Measurements from ENCODE around the gene MED20. TPM values are rescaled to one million over a fixed set of nuclear protein-coding genes. Genes with fewer than 3 reads are reported as not detected.

The MED20 gene
- total RNA-seq, 4 donors from 2014 or later: 6.8 to 12.5 (median 11.2) TPM

DNA sequence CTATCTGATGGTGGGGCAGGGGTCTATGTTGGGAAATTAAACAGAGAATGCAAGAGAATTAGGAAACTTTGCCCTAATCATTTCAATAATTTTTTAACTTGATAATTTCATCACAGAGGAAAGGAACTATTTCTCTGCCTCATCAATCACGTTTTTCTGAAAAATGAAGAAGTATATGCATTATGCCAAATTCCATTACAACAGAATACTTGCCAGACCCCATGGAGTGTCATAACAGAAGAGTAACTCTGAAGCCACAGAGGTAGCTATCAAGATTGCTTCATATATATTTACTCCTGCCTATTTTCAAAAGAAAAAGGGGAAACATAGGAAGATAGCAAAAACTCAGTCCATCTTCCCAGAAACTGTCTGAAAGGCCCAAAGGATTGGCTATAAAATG is 20.1 kb downstream of the MED20 start:
- ATAC-seq (ENCODE audit: low FRiP score) (no peak), DNase-seq (ENCODE audit: low spot score) (no peak)
- TF ChIP-seq, protein P1, sequence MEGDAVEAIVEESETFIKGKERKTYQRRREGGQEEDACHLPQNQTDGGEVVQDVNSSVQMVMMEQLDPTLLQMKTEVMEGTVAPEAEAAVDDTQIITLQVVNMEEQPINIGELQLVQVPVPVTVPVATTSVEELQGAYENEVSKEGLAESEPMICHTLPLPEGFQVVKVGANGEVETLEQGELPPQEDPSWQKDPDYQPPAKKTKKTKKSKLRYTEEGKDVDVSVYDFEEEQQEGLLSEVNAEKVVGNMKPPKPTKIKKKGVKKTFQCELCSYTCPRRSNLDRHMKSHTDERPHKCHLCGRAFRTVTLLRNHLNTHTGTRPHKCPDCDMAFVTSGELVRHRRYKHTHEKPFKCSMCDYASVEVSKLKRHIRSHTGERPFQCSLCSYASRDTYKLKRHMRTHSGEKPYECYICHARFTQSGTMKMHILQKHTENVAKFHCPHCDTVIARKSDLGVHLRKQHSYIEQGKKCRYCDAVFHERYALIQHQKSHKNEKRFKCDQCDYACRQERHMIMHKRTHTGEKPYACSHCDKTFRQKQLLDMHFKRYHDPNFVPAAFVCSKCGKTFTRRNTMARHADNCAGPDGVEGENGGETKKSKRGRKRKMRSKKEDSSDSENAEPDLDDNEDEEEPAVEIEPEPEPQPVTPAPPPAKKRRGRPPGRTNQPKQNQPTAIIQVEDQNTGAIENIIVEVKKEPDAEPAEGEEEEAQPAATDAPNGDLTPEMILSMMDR (IDR thresholded peaks at IDR 0.05): no peak

DNA sequence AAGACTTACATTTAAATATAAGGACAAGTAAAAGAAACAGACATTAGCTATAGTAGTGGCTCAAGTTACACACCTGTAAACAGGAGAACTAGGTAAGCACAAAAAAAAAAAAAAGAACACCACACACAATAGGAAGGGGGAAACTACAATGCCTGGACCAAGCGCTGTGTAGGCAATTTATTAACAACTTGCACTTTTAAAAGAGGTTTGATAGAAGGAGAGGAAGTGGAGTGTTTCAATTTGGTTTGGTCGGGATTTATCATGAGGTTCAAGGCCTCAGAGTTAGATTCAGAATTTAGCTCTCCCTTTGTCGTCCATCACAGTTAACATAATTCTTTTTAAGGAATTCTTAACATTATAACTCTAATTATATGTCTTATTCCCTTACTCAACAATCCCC is 24.7 kb downstream of the MED20 start:
- TF ChIP-seq, protein P1 (IDR thresholded peaks at IDR 0.05): no peak
- ATAC-seq (ENCODE audit: low FRiP score): no peak

DNA sequence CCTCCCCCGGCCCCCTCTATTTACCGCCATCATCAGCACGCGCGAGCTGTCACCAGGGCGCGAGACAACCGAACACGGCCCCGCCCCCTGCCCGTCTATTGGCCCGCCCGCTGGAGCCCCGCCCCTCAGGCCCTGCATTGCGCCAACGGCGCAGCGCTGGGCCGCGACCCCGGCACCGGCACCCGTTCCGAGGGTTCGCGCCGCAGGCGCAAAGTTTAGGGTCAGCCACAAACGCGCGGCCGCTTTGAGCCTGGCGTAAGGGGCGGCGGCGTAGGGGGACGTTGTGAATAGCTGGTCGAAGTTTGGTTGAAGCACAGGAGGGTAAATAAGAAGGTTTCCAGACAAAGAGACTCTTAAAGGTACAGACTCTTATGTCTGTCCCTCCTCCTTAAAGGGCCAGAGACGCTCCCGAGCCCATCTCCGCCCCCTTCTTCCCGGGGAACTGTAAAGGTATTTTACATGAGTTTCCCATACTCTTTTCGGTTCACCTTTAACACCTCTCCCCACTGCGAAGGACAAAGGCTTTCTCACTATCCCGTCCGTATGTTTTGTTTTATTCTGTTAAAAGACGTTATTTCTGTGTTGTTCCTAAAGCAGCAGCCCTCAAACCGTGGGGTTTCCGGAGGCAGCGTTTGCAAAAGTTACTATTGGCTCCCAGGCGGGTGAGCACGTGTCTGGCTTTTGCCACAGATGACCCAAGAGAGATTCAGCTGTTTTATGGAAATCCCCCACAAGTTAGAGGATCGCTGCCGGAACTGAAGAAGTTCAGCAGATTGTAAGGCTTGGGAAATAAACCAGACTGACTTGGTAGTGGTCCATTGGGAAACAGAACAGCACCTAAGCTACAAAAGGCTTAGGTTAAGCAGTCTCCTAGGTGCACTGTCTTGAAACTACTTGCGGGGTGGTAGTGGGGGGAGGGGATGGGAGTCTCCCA is 25.4 kb downstream of the MED20 start, which contains the start of gene USP49:
TSS of gene USP49 (minus strand) at position 76 of the 934 bp plus-strand sequence. CDS start 88,392 bp downstream, outside the sequence.
- DNase-seq (ENCODE audit: low spot score) (peak; percentile 92), ATAC-seq (ENCODE audit: low FRiP score) (peak; percentile 98)
- TF ChIP-seq, protein P1 (IDR thresholded peaks at IDR 0.05): no peak

More for the DNA sequence above, 24.7 kb downstream of the MED20 start:
- no peak for DNase-seq (ENCODE audit: low spot score)

DNA sequence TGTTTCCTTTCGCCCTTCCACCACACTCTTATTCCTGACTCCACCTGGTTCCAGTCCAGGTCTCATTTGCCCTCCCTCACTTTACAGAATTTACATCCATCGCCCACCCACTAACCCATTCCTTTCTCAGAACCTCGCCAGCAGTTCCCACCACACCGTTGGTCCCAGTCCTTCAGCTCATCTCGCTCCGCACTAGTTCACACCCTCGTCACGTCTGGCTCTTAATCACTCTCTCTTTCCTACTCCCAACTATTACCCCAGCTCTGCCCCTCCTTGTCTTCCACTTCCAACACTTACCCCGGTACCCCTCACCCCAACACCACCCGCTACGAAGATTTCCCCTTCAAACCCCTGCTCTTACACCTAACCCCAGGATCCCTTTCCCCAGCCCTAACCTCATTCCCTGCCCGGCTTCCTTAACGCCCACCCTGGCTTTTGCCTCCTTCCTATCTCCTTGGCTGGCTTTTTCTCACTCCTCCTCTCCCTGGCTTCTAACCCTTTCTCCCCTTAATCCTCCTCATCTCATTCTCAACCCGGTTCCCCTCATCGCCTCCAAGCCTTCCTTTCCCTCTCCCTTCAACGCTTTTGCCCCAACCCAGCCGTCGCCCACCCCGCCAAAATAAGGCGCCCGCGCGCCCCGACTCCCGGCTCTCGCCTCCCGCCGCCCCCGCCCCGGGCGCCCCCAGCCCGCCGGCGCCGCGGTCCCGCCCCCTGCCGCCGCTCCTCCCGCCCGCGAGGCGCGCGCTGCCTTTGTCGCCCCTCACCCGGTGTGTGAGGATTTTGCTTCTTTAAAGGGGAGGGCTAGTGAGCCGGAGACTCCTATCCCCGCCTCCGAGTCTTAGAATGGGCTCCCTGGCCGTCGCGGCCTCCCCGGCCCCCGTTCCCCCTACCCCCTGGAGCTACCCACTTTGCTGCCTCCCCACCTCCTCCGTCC is 26.3 kb downstream of the MED20 start:
- ATAC-seq (ENCODE audit: low FRiP score) (peak; percentile 79), DNase-seq (ENCODE audit: low spot score) (no peak)
- TF ChIP-seq, protein P1 (IDR thresholded peaks at IDR 0.05): no peak

DNA sequence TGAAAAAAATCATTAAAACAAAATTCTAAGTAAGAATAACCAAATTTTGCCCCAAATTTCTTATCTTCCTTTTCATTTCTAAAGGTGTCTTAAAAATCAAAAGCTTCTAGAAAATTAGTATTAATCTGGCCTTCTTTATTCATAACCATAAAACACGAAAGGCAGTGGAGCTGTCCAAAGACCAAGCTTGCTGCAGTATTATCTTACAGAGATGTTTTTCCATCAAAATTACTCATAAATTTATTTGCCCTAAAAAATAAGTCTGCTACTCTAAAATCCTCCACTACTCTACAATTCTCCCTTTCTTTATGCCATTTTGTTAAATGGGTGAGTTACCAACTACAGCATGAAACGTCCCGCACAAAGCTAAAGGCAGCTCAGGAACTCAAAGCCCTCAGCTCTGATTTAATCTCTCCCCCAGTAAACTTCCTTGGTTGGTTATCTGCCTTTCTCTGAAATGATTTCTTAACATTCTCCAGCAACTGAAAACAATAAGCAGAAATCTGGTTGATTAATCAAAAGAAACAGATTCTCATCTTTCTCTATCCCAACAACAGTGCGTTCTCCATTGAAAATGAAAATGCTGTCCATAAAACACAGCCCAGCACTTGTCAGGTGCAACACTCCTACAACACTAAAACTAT is 27.9 kb downstream of the MED20 start:
- ATAC-seq (ENCODE audit: low FRiP score) (no peak), DNase-seq (ENCODE audit: low spot score) (no peak)
- TF ChIP-seq, protein P1 (IDR thresholded peaks at IDR 0.05): no peak

DNA sequence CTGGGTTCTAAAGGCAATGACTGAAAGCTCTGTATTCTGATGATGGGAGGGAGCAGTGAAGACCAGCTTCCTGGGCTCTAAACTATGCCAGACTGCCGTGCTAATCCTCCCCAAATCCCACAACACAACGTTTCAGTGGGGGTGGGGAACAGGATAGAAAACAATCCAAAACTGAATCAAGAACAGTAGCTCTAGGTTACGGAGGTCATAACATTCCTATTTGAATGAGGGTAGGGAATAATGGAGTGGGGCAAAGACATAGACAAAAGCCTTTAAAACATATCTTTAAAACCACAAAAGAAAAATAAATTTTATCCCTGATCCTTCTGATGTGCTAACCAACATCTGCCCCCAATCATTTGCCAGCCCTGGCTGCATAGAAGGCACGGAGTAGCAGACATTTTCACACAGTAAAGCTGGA is 33.6 kb downstream of the MED20 start:
- no peak for ATAC-seq (ENCODE audit: low FRiP score)
- TF ChIP-seq, protein P1 (IDR thresholded peaks at IDR 0.05): no peak
- no peak for DNase-seq (ENCODE audit: low spot score)
